ENCODE measurements around the gene VSTM2L.

Gene VSTM2L

DNA sequence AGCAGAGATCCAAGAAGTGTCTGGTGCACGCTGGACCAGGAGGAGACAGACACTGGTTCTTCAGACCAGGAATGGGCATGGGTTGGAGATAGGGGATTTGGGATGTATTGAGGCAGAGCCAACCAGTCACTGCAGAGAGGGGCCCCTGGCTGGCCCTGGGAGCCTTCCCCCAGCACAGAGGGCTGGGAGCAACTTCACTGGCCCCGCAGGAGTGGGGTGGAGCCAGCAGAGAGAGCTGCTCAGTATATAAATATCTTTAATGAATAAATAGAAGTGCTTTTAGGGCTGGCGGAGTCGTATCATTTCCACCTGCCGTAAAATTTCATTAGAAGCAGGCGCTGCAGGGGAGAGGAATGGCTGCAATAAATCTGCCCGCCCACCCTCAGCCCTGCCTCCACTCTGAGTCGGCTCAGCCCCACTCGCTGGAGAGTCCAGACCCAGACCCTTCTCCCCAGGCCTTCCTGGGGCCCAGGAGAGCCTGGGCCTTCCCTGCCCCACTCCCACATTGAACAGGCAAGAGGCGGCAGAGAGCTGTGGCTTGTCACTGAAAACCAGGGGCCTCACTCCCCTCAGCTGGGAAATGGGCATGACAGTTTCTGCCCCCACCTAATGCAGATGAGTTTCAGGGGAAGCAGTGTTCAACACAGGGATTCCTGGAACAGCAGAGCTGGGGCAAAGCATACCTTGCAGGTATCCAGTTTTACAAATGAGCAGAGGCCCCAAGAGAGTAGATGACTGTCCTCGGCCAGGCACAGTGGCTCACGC lies 23.9 kb upstream of the VSTM2L start:
- H3K27ac ChIP-seq (ENCODE audit: low read depth in 2 of 2, low read length in 2 of 2), result no peak overlapping the region
- peaks cover 2 to 6% of the 10 kb centered on the region in 2 donors for H3K36me3 ChIP-seq (ENCODE audit: control insufficient read depth in 2 of 2, insufficient read depth in 2 of 2, low read length in 2 of 2)
- H3K27me3 ChIP-seq (ENCODE audit: control insufficient read depth in 2 of 2, insufficient read depth in 2 of 2, low read length in 2 of 2), result no peaks in the 10 kb centered on the region
- no peak overlapping the region for H3K4me3 ChIP-seq (ENCODE audit: low read length in 2 of 2)
- H3K9ac ChIP-seq (ENCODE audit: low read depth in 1 of 2, low read length in 2 of 2), result no peak overlapping the region
- no peaks in the 10 kb centered on the region for H3K9me3 ChIP-seq (ENCODE audit: control insufficient read depth in 2 of 2, low read length in 2 of 2)
- H3K4me1 ChIP-seq (ENCODE audit: control insufficient read depth in 2 of 2, insufficient read depth in 2 of 2, low read length in 2 of 2), result no peaks in the 10 kb centered on the region

DNA sequence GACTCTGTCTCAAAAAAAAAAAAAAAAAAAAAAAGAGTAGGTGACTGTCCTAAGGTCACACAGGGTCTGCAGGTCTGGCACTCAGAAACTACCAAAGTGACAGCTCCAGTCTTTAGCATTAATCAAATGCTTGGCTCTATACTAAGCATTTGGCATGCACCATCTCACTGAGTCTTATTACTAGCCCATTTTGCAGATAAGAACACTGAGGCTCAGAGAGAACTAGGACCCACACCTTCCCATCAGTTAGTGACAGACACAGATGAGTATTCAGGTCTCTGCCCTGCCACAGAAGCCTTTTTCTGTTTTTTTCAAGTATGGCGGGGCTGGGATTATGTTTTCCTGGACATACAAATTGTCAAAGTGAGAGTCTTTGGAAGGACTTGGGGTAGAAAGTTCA lies 23.1 kb upstream of the VSTM2L start:
- H3K9me3 ChIP-seq (ENCODE audit: control insufficient read depth in 2 of 2, low read length in 2 of 2), result no peaks in the 10 kb centered on the region
- no peaks in the 10 kb centered on the region for H3K27me3 ChIP-seq (ENCODE audit: control insufficient read depth in 2 of 2, insufficient read depth in 2 of 2, low read length in 2 of 2)
- H3K4me3 ChIP-seq (ENCODE audit: low read length in 2 of 2), result no peak overlapping the region
- H3K9ac ChIP-seq (ENCODE audit: low read depth in 1 of 2, low read length in 2 of 2), result no peak overlapping the region
- no peak overlapping the region for H3K27ac ChIP-seq (ENCODE audit: low read depth in 2 of 2, low read length in 2 of 2)
- no peaks in the 10 kb centered on the region for H3K4me1 ChIP-seq (ENCODE audit: control insufficient read depth in 2 of 2, insufficient read depth in 2 of 2, low read length in 2 of 2)
- H3K36me3 ChIP-seq (ENCODE audit: control insufficient read depth in 2 of 2, insufficient read depth in 2 of 2, low read length in 2 of 2), result no peaks in the 10 kb centered on the region

DNA sequence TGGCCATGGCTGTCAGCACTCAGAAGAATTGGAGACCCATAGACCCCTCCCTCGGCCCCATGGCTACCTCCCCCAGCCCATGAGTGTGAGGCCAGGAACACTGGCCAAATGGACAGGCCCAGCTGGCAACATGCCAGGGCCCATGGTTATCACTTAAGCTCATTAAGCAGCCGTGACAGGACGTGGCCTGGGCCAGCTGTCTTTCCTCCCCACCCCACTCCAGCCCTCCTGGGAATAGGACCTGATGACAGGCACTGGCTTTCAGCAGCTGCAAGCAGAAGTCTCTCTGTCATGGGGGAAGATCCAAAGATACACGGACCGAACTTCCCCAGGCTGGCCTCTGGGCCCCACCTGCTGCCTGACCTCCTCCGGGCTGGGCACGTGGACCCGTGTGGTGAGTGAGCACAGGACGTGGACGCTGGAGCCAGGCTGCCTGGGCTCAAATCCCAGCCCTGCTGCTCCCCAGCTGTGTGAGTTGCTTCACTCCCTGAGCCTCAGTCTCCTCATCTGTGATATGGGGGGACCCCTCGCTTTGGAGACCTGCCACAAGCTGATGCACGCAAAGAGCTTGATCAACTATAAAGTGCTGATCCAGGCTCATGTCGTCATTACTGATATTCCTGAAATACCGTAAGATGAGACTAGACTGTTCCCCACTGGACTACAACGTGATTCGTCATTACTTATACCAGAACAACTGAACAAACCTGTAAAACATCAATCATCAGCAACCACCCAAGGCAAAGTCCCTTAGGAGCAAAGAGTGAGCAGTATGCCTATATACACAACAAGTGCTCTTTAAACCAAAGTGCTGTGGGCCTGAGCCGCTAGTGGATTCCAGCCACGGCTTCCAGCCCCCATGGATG lies 22.0 kb upstream of the VSTM2L start:
- no peak overlapping the region for H3K27ac ChIP-seq (ENCODE audit: low read depth in 2 of 2, low read length in 2 of 2)
- H3K9ac ChIP-seq (ENCODE audit: low read depth in 1 of 2, low read length in 2 of 2), result no peak overlapping the region

DNA sequence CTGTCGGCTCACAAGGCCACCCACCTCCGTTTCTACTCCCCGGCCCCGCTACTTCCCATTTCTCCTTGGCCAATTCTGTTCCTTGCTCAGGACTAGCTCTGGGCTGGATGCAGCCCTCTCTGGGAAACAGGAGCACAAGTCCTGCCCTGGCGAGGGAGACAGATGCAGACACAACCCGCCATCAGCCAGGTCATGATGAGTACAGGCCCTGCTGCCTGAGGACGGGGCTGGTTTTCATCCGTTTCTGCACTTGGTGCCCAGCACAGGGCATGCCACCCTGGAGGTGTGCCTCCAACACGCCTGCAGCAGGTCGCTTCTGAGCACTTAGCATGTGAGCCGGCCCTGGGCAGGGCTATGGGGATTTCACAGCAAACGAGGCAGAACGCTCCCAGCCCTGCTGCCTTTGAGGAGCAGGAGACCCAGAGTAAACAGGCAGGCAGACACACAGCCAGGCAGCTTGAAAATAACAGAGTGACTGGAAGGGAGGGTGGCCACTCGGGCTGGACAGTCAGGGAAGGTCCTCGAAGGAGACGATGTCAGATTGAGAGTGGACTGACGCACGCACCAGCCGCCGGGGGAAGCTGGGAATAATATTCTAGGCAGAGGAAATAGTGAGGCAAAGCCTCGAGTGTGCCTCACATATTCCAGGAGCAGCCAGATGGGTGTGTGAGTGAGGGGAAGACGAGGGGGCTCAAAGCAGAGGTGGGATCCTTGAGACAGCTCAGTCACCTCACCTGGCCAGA lies 21.2 kb upstream of the VSTM2L start:
- H3K36me3 ChIP-seq (ENCODE audit: control insufficient read depth in 2 of 2, insufficient read depth in 2 of 2, low read length in 2 of 2), result no peaks in the 10 kb centered on the region
- no peaks in the 10 kb centered on the region for H3K4me1 ChIP-seq (ENCODE audit: control insufficient read depth in 2 of 2, insufficient read depth in 2 of 2, low read length in 2 of 2)
- H3K27me3 ChIP-seq (ENCODE audit: control insufficient read depth in 2 of 2, insufficient read depth in 2 of 2, low read length in 2 of 2), result no peaks in the 10 kb centered on the region
- H3K9ac ChIP-seq (ENCODE audit: low read depth in 1 of 2, low read length in 2 of 2), result no peak overlapping the region
- H3K9me3 ChIP-seq (ENCODE audit: control insufficient read depth in 2 of 2, low read length in 2 of 2), result no peaks in the 10 kb centered on the region
- H3K27ac ChIP-seq (ENCODE audit: low read depth in 2 of 2, low read length in 2 of 2), result no peak overlapping the region
- H3K4me3 ChIP-seq (ENCODE audit: low read length in 2 of 2), result no peak overlapping the region

More for the DNA sequence above, 22.0 kb upstream of the VSTM2L start:
- H3K4me1 ChIP-seq (ENCODE audit: control insufficient read depth in 2 of 2, insufficient read depth in 2 of 2, low read length in 2 of 2), result no peaks in the 10 kb centered on the region
- H3K27me3 ChIP-seq (ENCODE audit: control insufficient read depth in 2 of 2, insufficient read depth in 2 of 2, low read length in 2 of 2), result no peaks in the 10 kb centered on the region
- H3K36me3 ChIP-seq (ENCODE audit: control insufficient read depth in 2 of 2, insufficient read depth in 2 of 2, low read length in 2 of 2), result no peaks in the 10 kb centered on the region
- H3K4me3 ChIP-seq (ENCODE audit: low read length in 2 of 2), result no peak overlapping the region
- H3K9me3 ChIP-seq (ENCODE audit: control insufficient read depth in 2 of 2, low read length in 2 of 2), result no peaks in the 10 kb centered on the region

DNA sequence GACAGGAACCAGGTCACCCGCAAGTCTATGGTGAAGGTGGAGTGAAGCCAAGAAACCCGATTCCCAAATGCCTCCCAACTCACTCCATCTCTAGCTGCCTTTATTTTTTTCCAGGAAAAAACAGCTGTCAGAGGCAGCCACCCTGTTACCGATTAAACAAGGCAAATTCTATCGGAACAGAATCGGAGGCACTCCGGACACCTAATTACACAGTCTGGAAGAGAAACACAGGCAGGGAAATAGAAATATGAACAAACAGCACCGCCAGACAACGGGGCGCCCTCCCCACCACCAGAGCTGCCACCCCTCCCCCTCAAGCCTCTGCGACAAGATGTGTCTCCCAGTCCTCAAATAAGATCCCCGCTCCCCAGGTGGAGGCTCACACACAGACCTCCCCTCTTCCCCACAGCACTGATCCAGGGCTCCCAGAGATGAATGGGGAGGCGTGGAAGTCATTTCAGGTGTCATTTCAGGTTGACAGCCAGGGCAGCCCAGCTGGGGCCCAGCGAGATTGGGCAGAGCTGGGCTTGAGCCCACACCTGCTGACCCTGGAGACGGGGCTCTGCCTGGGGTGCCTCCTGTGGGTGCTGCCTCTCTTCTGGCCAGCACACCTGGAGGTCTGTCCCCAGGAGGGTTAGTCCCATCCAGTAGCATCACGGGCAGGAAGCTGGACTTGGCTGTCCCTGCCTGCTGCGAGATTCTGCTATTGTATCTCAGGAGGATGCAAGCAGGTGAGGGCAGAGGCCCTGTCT lies 19.8 kb upstream of the VSTM2L start:
- Histone ChIP-seq H3K4me1 (ENCODE audit: control insufficient read depth in 2 of 2, insufficient read depth in 2 of 2, low read length in 2 of 2) (no peaks in the 10 kb centered on the region), H3K27ac (ENCODE audit: low read depth in 2 of 2, low read length in 2 of 2) (no peak overlapping the region), H3K27me3 (ENCODE audit: control insufficient read depth in 2 of 2, insufficient read depth in 2 of 2, low read length in 2 of 2) (no peaks in the 10 kb centered on the region), H3K9ac (ENCODE audit: low read depth in 1 of 2, low read length in 2 of 2) (no peak overlapping the region), H3K36me3 (ENCODE audit: control insufficient read depth in 2 of 2, insufficient read depth in 2 of 2, low read length in 2 of 2) (no peaks in the 10 kb centered on the region), H3K9me3 (ENCODE audit: control insufficient read depth in 2 of 2, low read length in 2 of 2) (no peaks in the 10 kb centered on the region), H3K4me3 (ENCODE audit: low read length in 2 of 2) (no peak overlapping the region)

DNA sequence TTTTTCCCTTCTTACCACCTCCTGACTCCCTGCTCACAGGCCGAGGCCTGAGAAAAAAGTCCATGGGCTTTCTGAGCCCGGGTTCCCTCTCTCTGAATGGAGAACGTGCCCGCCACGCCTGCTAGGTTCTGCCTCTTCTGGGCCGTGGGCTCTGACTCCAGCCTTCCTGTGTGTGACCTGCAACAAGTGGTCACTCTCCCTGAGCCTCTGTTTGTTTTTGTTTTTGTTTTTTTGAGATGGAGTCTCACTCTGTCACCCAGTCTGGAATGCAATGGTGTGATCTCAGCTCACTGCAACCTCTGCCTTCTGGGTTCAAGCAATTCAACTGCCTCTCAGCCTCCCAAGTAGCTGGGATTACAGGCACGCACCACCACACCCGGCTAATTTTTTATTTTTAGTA lies 17.9 kb upstream of the VSTM2L start:
- H3K4me1 ChIP-seq (ENCODE audit: control insufficient read depth in 2 of 2, insufficient read depth in 2 of 2, low read length in 2 of 2), result no peaks in the 10 kb centered on the region
- no peaks in the 10 kb centered on the region for H3K27me3 ChIP-seq (ENCODE audit: control insufficient read depth in 2 of 2, insufficient read depth in 2 of 2, low read length in 2 of 2)
- H3K9me3 ChIP-seq (ENCODE audit: control insufficient read depth in 2 of 2, low read length in 2 of 2), result no peaks in the 10 kb centered on the region

DNA sequence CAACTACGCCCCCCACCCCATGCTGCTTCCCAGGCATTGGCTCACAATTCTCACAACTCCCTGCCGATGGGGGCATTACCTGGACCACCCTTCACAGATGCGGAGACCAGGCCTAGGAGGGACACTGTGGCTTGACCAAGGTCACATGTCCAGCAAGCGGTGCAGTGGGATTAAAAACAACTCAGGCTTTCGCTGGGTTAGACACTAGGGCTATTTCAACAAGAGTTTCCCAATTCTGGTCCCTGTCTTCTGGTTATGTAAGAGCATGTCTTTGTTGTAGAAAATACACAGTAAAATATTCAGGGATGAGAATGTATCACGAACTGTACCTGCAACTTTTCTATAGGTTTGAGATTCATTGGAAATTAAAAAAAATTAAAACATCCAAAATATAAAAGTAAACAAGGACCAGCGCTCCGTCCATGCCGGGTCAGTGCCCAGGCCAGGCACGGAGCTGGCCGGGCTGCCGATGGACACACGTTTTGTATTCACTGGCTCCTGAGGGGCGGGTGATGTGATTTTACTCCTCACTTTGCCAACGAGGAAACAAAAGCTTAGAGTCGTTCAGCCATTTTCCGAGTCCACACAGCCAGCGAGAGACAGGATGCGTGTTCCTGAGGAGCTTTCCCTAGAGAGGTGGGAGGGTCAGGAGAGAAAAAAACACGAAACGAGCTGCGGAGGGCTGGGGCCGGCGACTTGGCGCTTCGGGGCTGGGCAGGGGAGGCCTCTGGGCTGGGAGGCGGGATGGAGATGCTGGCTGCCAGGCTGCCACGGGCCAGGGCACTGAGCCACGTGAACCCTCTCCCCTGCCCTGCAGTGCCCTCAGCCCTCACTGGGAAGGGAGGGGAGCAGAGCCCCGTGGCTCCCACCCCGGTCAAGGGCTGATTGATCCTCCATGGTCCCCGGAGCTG lies 17.1 kb upstream of the VSTM2L start:
- no peaks in the 10 kb centered on the region for H3K27me3 ChIP-seq (ENCODE audit: control insufficient read depth in 2 of 2, insufficient read depth in 2 of 2, low read length in 2 of 2)
- H3K36me3 ChIP-seq (ENCODE audit: control insufficient read depth in 2 of 2, insufficient read depth in 2 of 2, low read length in 2 of 2), result no peaks in the 10 kb centered on the region
- H3K4me3 ChIP-seq (ENCODE audit: low read length in 2 of 2), result no peak overlapping the region
- no peak overlapping the region for H3K9ac ChIP-seq (ENCODE audit: low read depth in 1 of 2, low read length in 2 of 2)
- no peaks in the 10 kb centered on the region for H3K4me1 ChIP-seq (ENCODE audit: control insufficient read depth in 2 of 2, insufficient read depth in 2 of 2, low read length in 2 of 2)
- H3K27ac ChIP-seq (ENCODE audit: low read depth in 2 of 2, low read length in 2 of 2), result no peak overlapping the region
- no peaks in the 10 kb centered on the region for H3K9me3 ChIP-seq (ENCODE audit: control insufficient read depth in 2 of 2, low read length in 2 of 2)

More for the DNA sequence above, 17.9 kb upstream of the VSTM2L start:
- no peak overlapping the region for H3K9ac ChIP-seq (ENCODE audit: low read depth in 1 of 2, low read length in 2 of 2)
- H3K4me3 ChIP-seq (ENCODE audit: low read length in 2 of 2), result no peak overlapping the region
- H3K27ac ChIP-seq (ENCODE audit: low read depth in 2 of 2, low read length in 2 of 2), result no peak overlapping the region
- no peaks in the 10 kb centered on the region for H3K36me3 ChIP-seq (ENCODE audit: control insufficient read depth in 2 of 2, insufficient read depth in 2 of 2, low read length in 2 of 2)

DNA sequence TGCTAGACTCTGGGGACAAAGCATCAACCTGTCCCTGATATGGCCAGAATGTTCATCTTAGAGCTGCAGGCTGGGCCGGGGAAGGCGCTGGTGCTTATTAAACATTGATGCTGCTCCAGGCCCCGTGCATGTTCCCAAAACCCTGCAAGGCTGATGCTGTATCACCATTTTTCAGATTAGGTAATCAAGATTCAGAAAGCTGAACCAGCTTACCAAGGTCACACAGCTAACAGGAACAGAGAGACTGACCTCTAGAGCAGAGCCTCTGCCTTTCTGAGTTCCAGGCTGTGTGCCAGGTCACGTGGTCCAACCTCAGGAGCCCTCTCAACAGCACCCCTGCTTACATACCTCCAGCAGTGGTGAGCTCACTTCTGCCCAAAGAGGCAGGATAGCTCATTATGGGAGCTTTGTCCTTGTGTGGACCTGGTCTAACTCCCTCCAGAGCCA lies 16.1 kb upstream of the VSTM2L start:
- no peaks in the 10 kb centered on the region for H3K36me3 ChIP-seq (ENCODE audit: control insufficient read depth in 2 of 2, insufficient read depth in 2 of 2, low read length in 2 of 2)
- H3K9ac ChIP-seq (ENCODE audit: low read depth in 1 of 2, low read length in 2 of 2), result no peak overlapping the region
- H3K4me1 ChIP-seq (ENCODE audit: control insufficient read depth in 2 of 2, insufficient read depth in 2 of 2, low read length in 2 of 2), result no peaks in the 10 kb centered on the region
- no peak overlapping the region for H3K27ac ChIP-seq (ENCODE audit: low read depth in 2 of 2, low read length in 2 of 2)
- H3K27me3 ChIP-seq (ENCODE audit: control insufficient read depth in 2 of 2, insufficient read depth in 2 of 2, low read length in 2 of 2), result no peaks in the 10 kb centered on the region
- H3K4me3 ChIP-seq (ENCODE audit: low read length in 2 of 2), result no peak overlapping the region
- no peaks in the 10 kb centered on the region for H3K9me3 ChIP-seq (ENCODE audit: control insufficient read depth in 2 of 2, low read length in 2 of 2)

DNA sequence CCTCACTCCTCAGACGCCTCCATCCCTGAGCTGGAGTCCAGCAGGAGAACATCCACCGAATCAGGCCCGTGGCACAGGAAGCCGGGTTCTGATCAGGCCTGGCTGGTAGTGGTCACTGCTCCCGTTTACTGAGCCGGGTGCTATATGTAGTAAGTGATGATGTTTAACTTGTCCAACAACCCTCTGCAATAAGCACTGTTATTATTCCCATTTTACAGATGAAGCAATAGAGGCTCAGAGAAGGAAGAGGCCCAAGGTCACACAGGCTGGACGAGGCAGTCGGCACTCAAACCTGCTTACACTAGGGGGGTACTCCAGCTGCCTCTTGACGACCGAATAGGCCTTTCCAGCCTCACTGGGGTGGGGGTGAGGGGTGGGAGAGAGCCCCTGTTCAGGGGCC lies 14.3 kb upstream of the VSTM2L start:
- H3K9ac ChIP-seq (ENCODE audit: low read depth in 1 of 2, low read length in 2 of 2), result no peak overlapping the region
- no peaks in the 10 kb centered on the region for H3K36me3 ChIP-seq (ENCODE audit: control insufficient read depth in 2 of 2, insufficient read depth in 2 of 2, low read length in 2 of 2)
- H3K9me3 ChIP-seq (ENCODE audit: control insufficient read depth in 2 of 2, low read length in 2 of 2), result no peaks in the 10 kb centered on the region
- H3K27ac ChIP-seq (ENCODE audit: low read depth in 2 of 2, low read length in 2 of 2), result no peak overlapping the region
- H3K27me3 ChIP-seq (ENCODE audit: control insufficient read depth in 2 of 2, insufficient read depth in 2 of 2, low read length in 2 of 2), result no peaks in the 10 kb centered on the region
- H3K4me3 ChIP-seq (ENCODE audit: low read length in 2 of 2), result no peak overlapping the region
- no peaks in the 10 kb centered on the region for H3K4me1 ChIP-seq (ENCODE audit: control insufficient read depth in 2 of 2, insufficient read depth in 2 of 2, low read length in 2 of 2)
